ENCODE data around the gene HMGN2.
A peak's percentile ranks its signal among the peaks of the same experiment; 100 is the strongest.

The HMGN2 gene

GRCh38 chr1:26472320-26472900 lies at the start of gene HMGN2:
TSS of gene HMGN2 (plus strand) at chr1:26472440. CDS start at chr1:26472613, 173 bp downstream.
- peak; percentile 79 for DNase-seq

GRCh38 chr1:26429721-26430120 lies 42.5 kb upstream of the HMGN2 start:
- DNase-seq, result no peak

GRCh38 chr1:26431979-26432695 lies 40.1 kb upstream of the HMGN2 start, which contains the start of gene DHDDS:
TSS of gene DHDDS (plus strand) at chr1:26432321. CDS start at chr1:26432946, 625 bp downstream.
- peak; percentile 88 for DNase-seq

GRCh38 chr1:26432793-26433192 lies 39.4 kb upstream of the HMGN2 start:
- DNase-seq, result no peak

- no peak for DNase-seq
Measured at GRCh38 chr1:26434161-26434752, 38.0 kb upstream of the HMGN2 start.

- no peak for DNase-seq
Measured at GRCh38 chr1:26438041-26438440, 34.2 kb upstream of the HMGN2 start.

- DNase-seq, result no peak
Measured at GRCh38 chr1:26440259-26440658, 32.0 kb upstream of the HMGN2 start.

GRCh38 chr1:26449868-26450267 lies 22.4 kb upstream of the HMGN2 start:
- DNase-seq, result no peak

GRCh38 chr1:26450908-26451307 lies 21.3 kb upstream of the HMGN2 start:
- no peak for DNase-seq

GRCh38 chr1:26452459-26453183 lies 19.6 kb upstream of the HMGN2 start:
- DNase-seq, result no peak

- no peak for DNase-seq
Measured at GRCh38 chr1:26459148-26459547, 13.1 kb upstream of the HMGN2 start.

GRCh38 chr1:26459573-26460031 lies 12.6 kb upstream of the HMGN2 start:
- no peak for DNase-seq

GRCh38 chr1:26468911-26469310 lies 3.3 kb upstream of the HMGN2 start:
- DNase-seq, result no peak

- peak; percentile 33 for DNase-seq
Measured at GRCh38 chr1:26469558-26469957, 2.7 kb upstream of the HMGN2 start.

GRCh38 chr1:26470878-26471497 lies 1.3 kb upstream of the HMGN2 start:
- DNase-seq, result no peak

GRCh38 chr1:26471498-26472319 lies 531 bp upstream of the HMGN2 start:
- DNase-seq, result no peak

GRCh38 chr1:26472901-26473845 lies 933 bp downstream of the HMGN2 start:
- peak; percentile 81 for DNase-seq

GRCh38 chr1:26474818-26475217 lies 2.6 kb downstream of the HMGN2 start:
- no peak for DNase-seq

- no peak for DNase-seq
Measured at GRCh38 chr1:26475989-26476388, 3.7 kb downstream of the HMGN2 start.

GRCh38 chr1:26476958-26477357 lies 4.7 kb downstream of the HMGN2 start:
- DNase-seq, result no peak

Measured in NCI-H774 (cell line).